Breast epithelium (tissue), 3 donors: ENCODE results near the gene UBE2O.

Experiments
- POLR2A ChIP-seq: fragments of 450-650 bp; IDR thresholded peaks from one replicate; pipeline ENCODE4 v1.6.1; 2016; ENCODE audit warnings: antibody characterized with exemption, mild to moderate bottlenecking, moderate library complexity
- TF ChIP-seq, protein P1 (sequence below), 3 donors: fragments of 450-650 bp; IDR thresholded peaks; one replicate each; pipeline ENCODE4 v1.5.1; 2016 to 2017; ENCODE audit warnings: antibody characterized with exemption in 3 of 3, mild to moderate bottlenecking in 3 of 3, moderate library complexity in 3 of 3

DNA sequence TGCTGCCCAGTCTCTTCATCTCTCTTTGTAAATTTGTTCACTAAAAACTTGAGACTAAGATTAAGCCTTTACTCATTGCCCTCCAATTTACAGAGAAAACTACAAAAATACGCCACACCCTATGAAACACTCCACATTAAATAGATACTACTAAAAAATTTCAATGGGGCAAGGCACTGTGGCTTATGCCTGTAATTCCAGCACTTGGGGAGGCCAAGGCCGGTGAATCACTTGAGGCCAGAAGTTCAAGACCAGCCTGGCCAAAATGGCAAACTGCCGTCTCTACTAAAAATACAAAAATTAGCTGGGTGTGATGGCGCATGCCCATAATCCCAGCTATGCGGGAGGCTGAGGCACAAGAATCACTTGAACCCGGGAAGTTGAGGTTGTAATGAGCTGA lies 3.8 kb downstream of the UBE2O start:
- TF ChIP-seq, protein P1, sequence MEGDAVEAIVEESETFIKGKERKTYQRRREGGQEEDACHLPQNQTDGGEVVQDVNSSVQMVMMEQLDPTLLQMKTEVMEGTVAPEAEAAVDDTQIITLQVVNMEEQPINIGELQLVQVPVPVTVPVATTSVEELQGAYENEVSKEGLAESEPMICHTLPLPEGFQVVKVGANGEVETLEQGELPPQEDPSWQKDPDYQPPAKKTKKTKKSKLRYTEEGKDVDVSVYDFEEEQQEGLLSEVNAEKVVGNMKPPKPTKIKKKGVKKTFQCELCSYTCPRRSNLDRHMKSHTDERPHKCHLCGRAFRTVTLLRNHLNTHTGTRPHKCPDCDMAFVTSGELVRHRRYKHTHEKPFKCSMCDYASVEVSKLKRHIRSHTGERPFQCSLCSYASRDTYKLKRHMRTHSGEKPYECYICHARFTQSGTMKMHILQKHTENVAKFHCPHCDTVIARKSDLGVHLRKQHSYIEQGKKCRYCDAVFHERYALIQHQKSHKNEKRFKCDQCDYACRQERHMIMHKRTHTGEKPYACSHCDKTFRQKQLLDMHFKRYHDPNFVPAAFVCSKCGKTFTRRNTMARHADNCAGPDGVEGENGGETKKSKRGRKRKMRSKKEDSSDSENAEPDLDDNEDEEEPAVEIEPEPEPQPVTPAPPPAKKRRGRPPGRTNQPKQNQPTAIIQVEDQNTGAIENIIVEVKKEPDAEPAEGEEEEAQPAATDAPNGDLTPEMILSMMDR (IDR thresholded peaks at IDR 0.05), result no peak
- no peak for TF ChIP-seq POLR2A
